ENCODE results near the gene KCNK18.
A peak's percentile ranks its signal among the peaks of the same experiment; 100 is the strongest.

DNA sequence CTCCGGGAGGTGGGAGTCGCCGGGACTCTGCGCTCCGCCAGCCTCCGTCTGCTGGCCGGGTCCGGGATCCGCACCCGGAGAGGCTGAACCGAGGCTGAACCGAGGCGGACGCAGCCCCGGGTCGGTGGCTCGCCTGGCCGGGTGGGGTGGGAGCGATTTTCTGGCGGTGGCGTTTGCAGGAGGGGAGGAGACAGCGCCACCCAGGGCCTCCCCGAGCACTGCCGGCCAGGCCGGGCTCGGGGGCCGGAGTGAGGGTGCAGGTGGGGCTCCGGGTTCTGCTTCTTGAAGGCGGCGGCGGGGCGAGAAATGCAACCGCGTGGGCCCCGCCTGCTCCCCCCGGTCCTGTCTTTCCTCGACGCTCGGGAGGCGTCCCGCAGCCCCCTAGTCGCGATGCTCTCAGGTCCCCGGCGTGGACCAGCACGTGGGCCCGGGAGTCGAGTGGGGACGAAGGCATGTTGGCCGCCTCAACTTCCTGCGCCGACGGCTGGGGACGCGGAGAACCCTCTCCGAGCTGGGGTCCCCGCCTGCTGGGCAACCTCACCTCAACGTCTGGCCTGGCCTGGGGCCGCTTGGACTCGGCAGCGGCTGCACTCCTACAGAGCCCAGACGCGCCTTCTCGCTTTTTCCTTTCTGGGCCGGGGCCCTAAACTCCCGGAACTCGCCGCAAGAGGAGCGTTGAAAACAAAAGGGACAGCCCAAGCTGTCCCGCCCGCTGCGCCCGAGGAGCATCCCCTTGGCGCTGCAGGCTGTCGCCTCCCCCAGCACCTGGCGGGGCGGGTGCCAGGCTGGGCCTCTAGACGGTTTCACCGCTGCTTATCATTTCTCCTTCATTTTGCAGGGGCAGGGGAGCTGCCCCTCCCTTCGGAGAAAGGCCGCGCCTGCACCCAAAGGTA is 34.0 kb upstream of the KCNK18 start:
- TF ChIP-seq ARNTL (CRISPR knock-in tag; IDR thresholded peaks at IDR 0.05; ENCODE audit: borderline replicate concordance, low read depth) (no peak), OSR1 (CRISPR knock-in tag; IDR thresholded peaks at IDR 0.05) (no peak), ZFP3 (CRISPR knock-in tag; IDR thresholded peaks at IDR 0.05) (peak; percentile 74; the same call in 1 of the 2 replicates), ZFP30 (CRISPR knock-in tag; IDR thresholded peaks at IDR 0.05) (no peak)
- TF ChIP-seq, protein P1, sequence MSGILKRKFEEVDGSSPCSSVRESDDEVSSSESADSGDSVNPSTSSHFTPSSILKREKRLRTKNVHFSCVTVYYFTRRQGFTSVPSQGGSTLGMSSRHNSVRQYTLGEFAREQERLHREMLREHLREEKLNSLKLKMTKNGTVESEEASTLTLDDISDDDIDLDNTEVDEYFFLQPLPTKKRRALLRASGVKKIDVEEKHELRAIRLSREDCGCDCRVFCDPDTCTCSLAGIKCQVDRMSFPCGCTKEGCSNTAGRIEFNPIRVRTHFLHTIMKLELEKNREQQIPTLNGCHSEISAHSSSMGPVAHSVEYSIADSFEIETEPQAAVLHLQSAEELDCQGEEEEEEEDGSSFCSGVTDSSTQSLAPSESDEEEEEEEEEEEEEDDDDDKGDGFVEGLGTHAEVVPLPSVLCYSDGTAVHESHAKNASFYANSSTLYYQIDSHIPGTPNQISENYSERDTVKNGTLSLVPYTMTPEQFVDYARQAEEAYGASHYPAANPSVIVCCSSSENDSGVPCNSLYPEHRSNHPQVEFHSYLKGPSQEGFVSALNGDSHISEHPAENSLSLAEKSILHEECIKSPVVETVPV (CRISPR knock-in tag; IDR thresholded peaks at IDR 0.05): no peak
- TF ChIP-seq, protein P2, sequence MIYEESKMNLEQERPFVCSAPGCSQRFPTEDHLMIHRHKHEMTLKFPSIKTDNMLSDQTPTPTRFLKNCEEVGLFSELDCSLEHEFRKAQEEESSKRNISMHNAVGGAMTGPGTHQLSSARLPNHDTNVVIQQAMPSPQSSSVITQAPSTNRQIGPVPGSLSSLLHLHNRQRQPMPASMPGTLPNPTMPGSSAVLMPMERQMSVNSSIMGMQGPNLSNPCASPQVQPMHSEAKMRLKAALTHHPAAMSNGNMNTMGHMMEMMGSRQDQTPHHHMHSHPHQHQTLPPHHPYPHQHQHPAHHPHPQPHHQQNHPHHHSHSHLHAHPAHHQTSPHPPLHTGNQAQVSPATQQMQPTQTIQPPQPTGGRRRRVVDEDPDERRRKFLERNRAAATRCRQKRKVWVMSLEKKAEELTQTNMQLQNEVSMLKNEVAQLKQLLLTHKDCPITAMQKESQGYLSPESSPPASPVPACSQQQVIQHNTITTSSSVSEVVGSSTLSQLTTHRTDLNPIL (CRISPR knock-in tag; IDR thresholded peaks at IDR 0.05; ENCODE audit: low read depth): no peak
